K562 (cell line): ENCODE results near the gene PIK3CA. TPM values are rescaled to one million over a fixed set of nuclear protein-coding genes. Genes with fewer than 3 reads are reported as not detected.

ENCODE experiments used
- ARID2 ChIP-seq: fragments of 450-650 bp; IDR thresholded peaks from 2 replicates; pipeline ENCODE4 v1.6.1; 2017; ENCODE audit warnings: antibody characterized with exemption, mild to moderate bottlenecking
- ARID4B ChIP-seq: sonication (generic); formaldehyde crosslinking; IDR thresholded peaks from 2 replicates; pipeline ENCODE4 v1.8.0; 2022; ENCODE audit warnings: mild to moderate bottlenecking, missing genetic modification reagents
- C11orf30 ChIP-seq: fragments of 450-650 bp; IDR thresholded peaks from 2 replicates; pipeline ENCODE4 v1.6.1; 2016; ENCODE audit warnings: low read depth, mild to moderate bottlenecking
- DLX4 ChIP-seq: fragments of 250-450 bp; sonication (Bioruptor Pico); IDR thresholded peaks from 2 replicates; pipeline ENCODE4 v1.6.1; 2021; ENCODE audit warnings: mild to moderate bottlenecking
- ELF1 ChIP-seq: fragments of 200-800 bp; sonication (Bioruptor generic); IDR thresholded peaks from 2 replicates; pipeline ENCODE4 v1.6.1; 2016; ENCODE audit warnings: missing genetic modification characterization, missing compliant biosample characterization
- GTF2F1 ChIP-seq: IDR thresholded peaks from 2 replicates; pipeline ENCODE4 v1.6.1; 2011; ENCODE audit warnings: low read depth, low read length, improper control_type of control experiment
- HMBOX1 ChIP-seq: sonication (generic); IDR thresholded peaks from 2 replicates; pipeline ENCODE4 v1.6.1; 2016
- HOMEZ ChIP-seq: fragments of 250-450 bp; sonication (Bioruptor Pico); IDR thresholded peaks from 2 replicates; pipeline ENCODE4 v1.4.0; 2020; ENCODE audit warnings: mild to moderate bottlenecking, moderate library complexity
- KDM5B ChIP-seq: fragments of 200-600 bp; sonication (generic); IDR thresholded peaks from 2 replicates; pipeline ENCODE4 v1.6.1; 2012; ENCODE audit warnings: low read depth, mild to moderate bottlenecking, moderate library complexity, low read length, control low read depth, inconsistent platforms; ENCODE audit not compliant: insufficient replicate concordance
- POU5F1 ChIP-seq: fragments of 150-350 bp; IDR thresholded peaks from 2 replicates; pipeline ENCODE4 v1.6.1; 2014; ENCODE audit warnings: borderline replicate concordance, low read length, low read depth, mild to moderate bottlenecking; ENCODE audit not compliant: partially characterized antibody
- PRDM10 ChIP-seq: fragments of 450-650 bp; IDR thresholded peaks from 2 replicates; pipeline ENCODE4 v1.6.1; 2018; ENCODE audit not compliant: partially characterized antibody
- PTBP1 ChIP-seq: fragments of 200-400 bp; formaldehyde crosslinking; IDR thresholded peaks from 2 replicates; pipeline ENCODE4 v1.6.1; 2017; ENCODE audit warnings: low read depth, low read length
- PURB ChIP-seq: sonication (generic); formaldehyde crosslinking; IDR thresholded peaks from 2 replicates; pipeline ENCODE4 v1.9.0; 2021; ENCODE audit warnings: low read depth, mild to moderate bottlenecking, missing genetic modification reagents
- TEAD1 ChIP-seq, 2 experiments: fragments of 450-650 bp in 1 of 2; sonication (generic) in 1 of 2; formaldehyde crosslinking; IDR thresholded peaks; 2 replicates each; pipeline versions ENCODE4 v1.4.0 to v1.8.0; 2020 to 2022; ENCODE audit warnings: mild to moderate bottlenecking in 2 of 2, missing genetic modification reagents in 1 of 2
- ZNF24 ChIP-seq: fragments of 450-650 bp; IDR thresholded peaks from 2 replicates; pipeline ENCODE4 v1.6.1; 2016
- ZNF263 ChIP-seq: sonication (generic); formaldehyde crosslinking; IDR thresholded peaks from 2 replicates; pipeline ENCODE4 v1.8.0; 2022; ENCODE audit warnings: mild to moderate bottlenecking, missing genetic modification reagents, borderline replicate concordance
- polyA plus RNA-seq, 8 experiments: library from polyadenylated mRNA; depleted of rRNA in 4 of 8; stranded (reverse) in 5 of 8; unstranded in 3 of 8; fragments of >200 nt; fragmentation: Nextera tagmentation in 2 of 8; fragmentation: Illumina TruSeq in 1 of 8; extraction: Ambion mirVana in 2 of 8; extraction: Trizol in 1 of 8; gene quantifications; 2 replicates each; pipeline versions ENCODE4 v1.2.1 to v1.2.3, GENCODE V29; 2011 to 2014; ENCODE audit warnings: inconsistent platforms in 1 of 8, missing spikeins in 1 of 8
- total RNA-seq, 7 experiments: library from RNA; depleted of rRNA in 6 of 7; stranded (reverse); fragments of >200 nt in 6 of 7; fragmentation: Illumina TruSeq in 2 of 7; extraction: Trizol in 2 of 7; gene quantifications; 2 replicates each; pipeline versions ENCODE4 v1.2.1 to v1.2.3, GENCODE V29; 2011 to 2021; ENCODE audit warnings: low replicate concordance in 1 of 7

PIK3CA gene
- total and polyA plus RNA-seq, 9 of the 15 experiments (the other 6 are each of a cell fraction or from before 2014, with no cell fraction given), result 3.8 to 19.4 (median 10.8) TPM

- TF ChIP-seq HOMEZ (CRISPR knock-in tag) (no peak), TEAD1 (CRISPR knock-in tag; IDR thresholded peaks at IDR 0.05) (no peak), DLX4 (CRISPR knock-in tag) (no peak), HMBOX1 (no peak), KDM5B (no peak), PRDM10 (no peak), ZNF24 (no peak), ARID4B (CRISPR knock-in tag) (no peak), POU5F1 (no peak), ZNF263 (CRISPR knock-in tag) (no peak), PTBP1 (no peak), ELF1 (tag) (no peak), C11orf30 (peak; percentile 95), PURB (no peak), ARID2 (no peak), GTF2F1 (no peak)
Measured at GRCh38 chr3:179269152-179269707, 121.1 kb downstream of the PIK3CA start (continued).
